Activated naive CD4-positive, alpha-beta T cell treated with anti-CD3 and anti-CD28 coated beads, Interleukin-2, amount 10 ng/mL, durations not matched to agents 7 days and 5 days (primary cell): ENCODE data around the gene PUS3.

Source experiments
- CTCF ChIA-PET: fragments of 350-600 bp; sonication (Branson Sonifier 250); formaldehyde crosslinking; loops from one replicate; lab custom pipeline; 2021; ENCODE audit warnings: antibody characterized with exemption; lab: Charles Lee
- DNase-seq: peaks from one replicate; pipeline ENCODE4 v3.0.0-alpha.2; 2020
- H3K27ac Mint-ChIP-seq: one replicate; pipeline ENCODE4 v1.8.0; 2021; ENCODE audit warnings: mild to moderate bottlenecking, moderate library complexity, mixed read lengths
- H3K27me3 Mint-ChIP-seq: one replicate; pipeline ENCODE4 v1.8.0; 2021; ENCODE audit warnings: mild to moderate bottlenecking, mixed read lengths
- H3K36me3 Mint-ChIP-seq: one replicate; pipeline ENCODE4 v1.8.0; 2021; ENCODE audit warnings: mixed read lengths
- H3K4me1 Mint-ChIP-seq: one replicate; pipeline ENCODE4 v1.8.0; 2021; ENCODE audit warnings: mixed read lengths
- H3K4me3 Mint-ChIP-seq: one replicate; pipeline ENCODE4 v1.8.0; 2021; ENCODE audit warnings: mild to moderate bottlenecking, moderate library complexity, mixed read lengths
- H3K9me3 Mint-ChIP-seq: one replicate; pipeline ENCODE4 v1.8.0; 2021; ENCODE audit warnings: mixed read lengths

PUS3 gene

DNA sequence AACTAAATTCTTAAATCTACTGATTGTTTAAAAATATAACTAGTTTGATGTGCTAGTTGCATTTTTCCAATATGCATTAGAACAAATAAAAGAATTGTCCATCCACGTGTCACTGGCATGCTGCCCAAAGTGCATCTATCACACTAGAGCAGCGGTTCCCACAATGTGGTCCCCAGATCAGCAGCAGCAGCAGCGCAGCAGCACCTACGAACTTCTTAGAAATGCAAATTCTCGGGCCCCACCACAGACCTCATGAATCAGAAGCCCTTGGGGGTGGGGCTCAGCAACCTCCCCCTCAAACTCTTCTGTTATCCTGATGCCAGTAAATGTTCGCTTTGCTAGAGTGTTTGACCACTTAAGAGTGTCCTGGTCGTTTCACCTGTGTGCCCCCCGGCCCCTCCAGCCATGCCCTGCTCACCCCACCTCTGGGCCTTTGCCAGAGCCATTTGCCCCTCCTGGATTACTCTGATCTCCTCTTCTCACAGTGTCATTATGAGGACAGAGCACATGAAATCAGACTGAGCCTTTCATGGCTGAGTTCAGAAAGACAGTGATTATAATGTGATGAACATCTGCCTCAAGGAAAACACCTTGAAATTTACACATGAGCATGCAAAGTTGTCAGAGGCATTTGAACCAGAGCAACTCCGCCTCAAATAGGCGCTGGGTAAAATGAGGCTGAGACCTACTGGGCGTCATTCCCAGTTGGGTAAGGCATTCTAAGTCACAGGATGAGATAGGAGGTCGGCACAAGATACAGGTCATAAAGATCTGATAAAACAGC lies 30.2 kb upstream of the PUS3 start:
- CTCF ChIA-PET = no interaction called here

GRCh38 chr11:125932301-125932700 lies 29.3 kb upstream of the PUS3 start:
- no peaks in the 10 kb centered on the region for H3K4me1 Mint-ChIP-seq
- no peak overlapping the region for H3K27ac Mint-ChIP-seq
- no peak for DNase-seq
- CTCF ChIA-PET = no interaction called here
- peaks cover 18% of the 10 kb centered on the region for H3K27me3 Mint-ChIP-seq
- no peaks in the 10 kb centered on the region for H3K36me3 Mint-ChIP-seq
- H3K4me3 Mint-ChIP-seq = no peak overlapping the region
- no peaks in the 10 kb centered on the region for H3K9me3 Mint-ChIP-seq

More for the DNA sequence above, 30.2 kb upstream of the PUS3 start:
- no peak for DNase-seq
- no peak overlapping the region for H3K4me3 Mint-ChIP-seq
- no peaks in the 10 kb centered on the region for H3K36me3 Mint-ChIP-seq
- no peak overlapping the region for H3K27ac Mint-ChIP-seq
- peaks cover 6% of the 10 kb centered on the region for H3K4me1 Mint-ChIP-seq
- H3K27me3 Mint-ChIP-seq = peaks cover 18% of the 10 kb centered on the region
- H3K9me3 Mint-ChIP-seq = no peaks in the 10 kb centered on the region

GRCh38 chr11:125931668-125932067 lies 28.7 kb upstream of the PUS3 start:
- Mint-ChIP-seq H3K9me3 (no peaks in the 10 kb centered on the region), H3K4me3 (no peak overlapping the region), H3K27me3 (peaks cover 22% of the 10 kb centered on the region), H3K36me3 (no peaks in the 10 kb centered on the region), H3K4me1 (no peaks in the 10 kb centered on the region), H3K27ac (no peak overlapping the region)
- CTCF ChIA-PET = no interaction called here
- no peak for DNase-seq

GRCh38 chr11:125931116-125931515 lies 28.1 kb upstream of the PUS3 start:
- H3K4me3 Mint-ChIP-seq = no peak overlapping the region
- no peaks in the 10 kb centered on the region for H3K9me3 Mint-ChIP-seq
- H3K27ac Mint-ChIP-seq = no peak overlapping the region
- no peak for DNase-seq
- CTCF ChIA-PET = no interaction called here
- peaks cover 24% of the 10 kb centered on the region for H3K27me3 Mint-ChIP-seq
- no peaks in the 10 kb centered on the region for H3K4me1 Mint-ChIP-seq
- H3K36me3 Mint-ChIP-seq = no peaks in the 10 kb centered on the region

GRCh38 chr11:125930076-125930450 lies 27.1 kb upstream of the PUS3 start:
- H3K4me1 Mint-ChIP-seq = no peaks in the 10 kb centered on the region
- H3K27me3 Mint-ChIP-seq = peaks cover 32% of the 10 kb centered on the region
- CTCF ChIA-PET = interaction anchor here (0.8 kb wide), 1 partner anchor 13 kb away, joined by 3 read pairs; no protein-coding TSS in a partner anchor
- H3K27ac Mint-ChIP-seq = no peak overlapping the region
- no peaks in the 10 kb centered on the region for H3K36me3 Mint-ChIP-seq
- H3K4me3 Mint-ChIP-seq = no peak overlapping the region
- DNase-seq = no peak
- H3K9me3 Mint-ChIP-seq = no peaks in the 10 kb centered on the region

DNA sequence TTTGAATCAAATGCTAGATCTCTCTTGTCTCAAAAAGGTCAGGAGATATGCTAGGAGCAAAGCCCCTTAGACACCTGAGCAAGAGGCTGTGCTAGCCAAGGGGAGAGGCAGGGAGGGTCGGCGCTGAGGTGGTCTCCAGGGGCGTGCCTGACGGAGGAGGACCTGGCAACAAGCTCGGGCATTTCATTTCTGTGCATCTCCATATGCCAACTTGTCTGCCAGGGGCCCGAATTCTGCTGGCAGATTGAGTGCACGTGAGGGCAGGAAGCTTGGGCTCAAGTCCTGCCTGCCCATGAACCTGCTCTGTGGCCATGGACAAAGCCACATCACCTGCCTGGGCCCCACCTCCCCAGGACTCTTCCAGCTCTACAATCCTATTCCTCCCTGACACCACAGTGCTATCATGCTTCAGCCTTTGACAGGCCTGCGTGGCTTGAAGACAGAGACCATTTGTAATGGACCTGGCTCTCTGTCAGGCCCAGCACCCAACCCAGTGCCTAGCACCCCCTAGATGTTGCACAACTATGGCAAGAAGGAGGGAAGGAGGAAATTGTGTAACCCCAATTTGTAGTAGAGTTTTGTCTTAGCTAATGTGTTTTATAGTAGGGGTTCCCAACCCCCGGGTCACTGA lies 26.6 kb upstream of the PUS3 start:
- Mint-ChIP-seq H3K36me3 (no peaks in the 10 kb centered on the region), H3K27ac (no peak overlapping the region), H3K4me1 (no peaks in the 10 kb centered on the region), H3K27me3 (peaks cover 37% of the 10 kb centered on the region), H3K4me3 (no peak overlapping the region), H3K9me3 (no peaks in the 10 kb centered on the region)
- DNase-seq = no peak
- CTCF ChIA-PET = interaction anchor here (0.8 kb wide), 1 partner anchor 13 kb away, joined by 3 read pairs; no protein-coding TSS in a partner anchor

- CTCF ChIA-PET = interaction anchor here (1.0 to 4.2 kb wide), 2 partner anchors 266 to 267 kb away, joined by 3 to 38 read pairs; no protein-coding TSS in a partner anchor
- Mint-ChIP-seq H3K27me3 (peaks cover 31% of the 10 kb centered on the region), H3K27ac (no peak overlapping the region), H3K4me1 (no peaks in the 10 kb centered on the region), H3K4me3 (no peak overlapping the region), H3K9me3 (no peaks in the 10 kb centered on the region), H3K36me3 (no peaks in the 10 kb centered on the region)
- DNase-seq = no peak
These were observed 23.7 kb upstream of the PUS3 start for GRCh38 chr11:125926682-125927081.

DNA sequence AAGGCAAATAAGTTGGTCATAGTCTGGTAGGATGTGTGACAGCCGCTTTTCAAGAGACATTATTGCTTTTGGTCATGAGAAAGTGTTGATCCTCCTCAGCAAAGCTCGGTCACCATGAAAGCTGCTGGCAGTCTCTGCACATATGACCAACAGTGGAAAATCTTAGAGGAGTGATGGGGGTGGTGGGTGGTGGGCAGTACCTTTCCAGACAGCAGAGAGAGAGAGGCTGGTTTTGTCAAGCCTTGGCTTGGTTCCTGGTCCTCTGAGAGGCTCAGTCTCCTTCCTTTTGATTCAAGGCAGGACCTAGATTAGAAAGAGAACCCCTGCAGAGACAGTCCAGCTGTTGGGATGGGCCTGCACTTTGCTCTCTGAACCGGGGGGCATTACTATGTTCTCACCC lies 22.8 kb upstream of the PUS3 start:
- Mint-ChIP-seq H3K27me3 (peaks cover 29% of the 10 kb centered on the region), H3K27ac (no peak overlapping the region), H3K9me3 (no peaks in the 10 kb centered on the region), H3K4me1 (no peaks in the 10 kb centered on the region), H3K4me3 (no peak overlapping the region), H3K36me3 (no peaks in the 10 kb centered on the region)
- CTCF ChIA-PET = interaction anchor here (1.0 to 4.2 kb wide), 5 partner anchors 11 to 269 kb away, joined by 3 to 38 read pairs (median 4); no protein-coding TSS in a partner anchor
- DNase-seq = no peak

- H3K4me3 Mint-ChIP-seq = no peak overlapping the region
- H3K36me3 Mint-ChIP-seq = no peaks in the 10 kb centered on the region
- H3K27ac Mint-ChIP-seq = no peak overlapping the region
- H3K4me1 Mint-ChIP-seq = no peaks in the 10 kb centered on the region
- H3K9me3 Mint-ChIP-seq = no peaks in the 10 kb centered on the region
- peaks cover 33% of the 10 kb centered on the region for H3K27me3 Mint-ChIP-seq
- CTCF ChIA-PET = interaction anchor here (1.0 to 4.2 kb wide), 5 partner anchors 12 to 270 kb away, joined by 3 to 38 read pairs (median 4); no protein-coding TSS in a partner anchor
- no peak for DNase-seq
These were observed 22.3 kb upstream of the PUS3 start for GRCh38 chr11:125925247-125925740.

- Mint-ChIP-seq H3K4me3 (no peak overlapping the region), H3K36me3 (no peaks in the 10 kb centered on the region), H3K4me1 (no peaks in the 10 kb centered on the region), H3K27ac (no peak overlapping the region), H3K9me3 (no peaks in the 10 kb centered on the region), H3K27me3 (peaks cover 26% of the 10 kb centered on the region)
- CTCF ChIA-PET = interaction anchor here (1.2 to 4.2 kb wide), 4 partner anchors 13 to 273 kb away, joined by 3 to 38 read pairs (median 8); no protein-coding TSS in a partner anchor
- DNase-seq = no peak
These were observed 21.5 kb upstream of the PUS3 start for GRCh38 chr11:125924384-125925007.

GRCh38 chr11:125923633-125924032 lies 20.6 kb upstream of the PUS3 start:
- no peak overlapping the region for H3K27ac Mint-ChIP-seq
- H3K27me3 Mint-ChIP-seq = peaks cover 26% of the 10 kb centered on the region
- H3K36me3 Mint-ChIP-seq = no peaks in the 10 kb centered on the region
- DNase-seq = no peak
- CTCF ChIA-PET = interaction anchor here (3.4 to 4.2 kb wide), 2 partner anchors 269 to 274 kb away, joined by 11 to 38 read pairs; no protein-coding TSS in a partner anchor
- no peaks in the 10 kb centered on the region for H3K4me1 Mint-ChIP-seq
- no peak overlapping the region for H3K4me3 Mint-ChIP-seq
- no peaks in the 10 kb centered on the region for H3K9me3 Mint-ChIP-seq

DNA sequence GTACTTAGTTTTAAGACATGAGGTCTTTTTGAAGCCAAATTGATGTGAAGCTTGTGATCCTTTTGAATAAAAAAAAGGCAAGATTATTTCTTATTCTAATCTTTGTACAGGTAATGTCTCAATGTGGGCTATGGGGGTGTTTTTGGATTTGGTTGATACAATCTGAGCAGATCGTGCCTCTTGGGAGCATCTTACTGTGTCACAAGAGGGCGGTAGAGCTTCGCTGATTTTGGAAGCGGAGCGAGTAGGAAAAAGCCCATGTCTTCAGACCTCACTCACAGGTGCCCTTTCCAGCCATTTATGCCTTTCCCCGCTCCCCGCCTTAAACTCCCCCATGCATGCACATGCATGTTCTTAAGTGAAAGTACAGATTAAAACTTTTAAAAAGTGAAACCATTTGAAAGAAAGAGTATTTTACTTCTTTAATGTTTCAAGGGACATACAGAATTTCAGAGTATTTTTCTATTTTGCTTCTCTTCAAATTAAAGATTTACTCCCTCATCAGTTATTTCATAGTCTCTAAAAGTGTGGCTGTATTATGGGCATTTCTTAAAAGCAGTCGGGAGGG lies 20.1 kb upstream of the PUS3 start:
- Mint-ChIP-seq H3K36me3 (no peaks in the 10 kb centered on the region), H3K4me1 (no peaks in the 10 kb centered on the region), H3K27me3 (peaks cover 30% of the 10 kb centered on the region), H3K27ac (no peak overlapping the region), H3K4me3 (no peak overlapping the region), H3K9me3 (no peaks in the 10 kb centered on the region)
- peak; percentile 74 for DNase-seq
- CTCF ChIA-PET = interaction anchor here (0.6 to 4.2 kb wide), 5 partner anchors 17 to 275 kb away, joined by 3 to 38 read pairs (median 3); partner anchors contain the start of gene PUS3

GRCh38 chr11:125922156-125922555 lies 19.1 kb upstream of the PUS3 start:
- H3K9me3 Mint-ChIP-seq = no peaks in the 10 kb centered on the region
- H3K27ac Mint-ChIP-seq = no peak overlapping the region
- H3K27me3 Mint-ChIP-seq = peaks cover 30% of the 10 kb centered on the region
- H3K4me3 Mint-ChIP-seq = no peak overlapping the region
- H3K36me3 Mint-ChIP-seq = no peaks in the 10 kb centered on the region
- H3K4me1 Mint-ChIP-seq = no peaks in the 10 kb centered on the region
- no peak for DNase-seq
- CTCF ChIA-PET = interaction anchor here (0.9 to 3.4 kb wide), 5 partner anchors 19 to 279 kb away, joined by 3 to 11 read pairs (median 3); partner anchors contain the start of gene PUS3
